Breast epithelium (tissue), 4 donors: Measurements from ENCODE around the gene VSIG10L. TPM values are rescaled to one million over a fixed set of nuclear protein-coding genes. Genes with fewer than 3 reads are reported as not detected.

Experiments used
- DNase-seq, 2 donors: peaks; one replicate each; pipeline ENCODE4 v3.0.0-alpha.2; 2019; ENCODE audit warnings: low spot score in 2 of 2
- H3K27ac ChIP-seq, 2 donors: fragments of 200-600 bp; sonication (generic) in 1 of 2; one replicate each; pipeline ENCODE4 v1.5.1; 2016 to 2019; ENCODE audit warnings: mild to moderate bottlenecking in 1 of 2
- H3K27me3 ChIP-seq, 2 donors: fragments of 200-600 bp; sonication (generic) in 1 of 2; one replicate each; pipeline versions ENCODE4 v1.5.1 to v1.6.0; 2017 to 2019; ENCODE audit warnings: control low read depth in 1 of 2, mild to moderate bottlenecking in 1 of 2
- H3K36me3 ChIP-seq: fragments of 200-600 bp; one replicate; pipeline ENCODE4 v1.5.1; 2019
- H3K4me1 ChIP-seq, 2 donors: fragments of 200-600 bp; sonication (generic); one replicate each; pipeline ENCODE4 v1.5.1; 2016 to 2019; ENCODE audit warnings: control low read depth in 1 of 2
- H3K4me3 ChIP-seq, 3 donors: fragments of 200-600 bp; sonication (generic); 1 replicate in 2 of 3; 2 replicates in 1 of 3; pipeline ENCODE4 v1.5.1; 2016 to 2019; ENCODE audit warnings: mild to moderate bottlenecking in 3 of 3, moderate library complexity in 2 of 3
- H3K9me3 ChIP-seq, 2 donors: fragments of 200-600 bp; sonication (generic) in 1 of 2; one replicate each; pipeline ENCODE4 v1.5.1; 2016 to 2019; ENCODE audit warnings: control low read depth in 1 of 2
- POLR2A ChIP-seq: fragments of 450-650 bp; IDR thresholded peaks from one replicate; pipeline ENCODE4 v1.6.1; 2016; ENCODE audit warnings: antibody characterized with exemption, mild to moderate bottlenecking, moderate library complexity
- POLR2AphosphoS5 ChIP-seq, 3 donors: sonication (generic); formaldehyde crosslinking; IDR thresholded peaks; one replicate each; pipeline ENCODE4 v1.6.1; 2017; ENCODE audit warnings: antibody characterized with exemption in 3 of 3
- intact Hi-C: fragments of 100-400 bp; cut with DNase I; formaldehyde crosslinking; loops from one replicate; pipeline ENCODE4 v1.15.1; 2023; ENCODE audit warnings: low total_unique reads
- total RNA-seq, 3 donors: library from RNA; depleted of rRNA; stranded (reverse); fragments of >200 nt; gene quantifications; one replicate each; pipeline ENCODE4 v1.1.0, GENCODE V29; 2016
- TF ChIP-seq, protein P1 (sequence below), 3 donors: fragments of 450-650 bp; IDR thresholded peaks; one replicate each; pipeline ENCODE4 v1.5.1; 2016 to 2017; ENCODE audit warnings: antibody characterized with exemption in 3 of 3, mild to moderate bottlenecking in 3 of 3, moderate library complexity in 3 of 3

VSIG10L gene
- total RNA-seq, 3 donors from 2014 or later = 1.3 to 1.8 (median 1.8) TPM

DNA sequence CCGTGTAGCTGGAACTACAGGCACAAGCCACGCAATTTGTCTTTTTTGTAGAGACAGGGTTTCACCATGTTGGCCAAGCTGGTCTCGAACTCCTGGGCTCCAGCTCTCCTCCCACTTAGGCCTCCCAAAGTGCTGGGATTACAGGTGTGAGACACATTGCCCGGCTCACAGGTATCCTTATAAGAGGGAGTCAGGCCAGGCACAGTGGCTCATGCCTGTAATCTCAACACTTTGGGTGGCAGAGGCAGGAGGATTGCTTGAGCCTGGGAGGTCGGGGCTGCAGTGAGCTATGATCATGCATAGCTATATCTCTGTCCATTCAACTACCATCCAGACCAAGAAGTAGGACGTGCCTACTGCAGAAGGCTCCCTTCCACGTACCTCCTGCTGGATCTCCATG lies 40.7 kb downstream of the VSIG10L start:
- intact Hi-C loops = no loop called here
- DNase-seq = no peak
- Histone ChIP-seq H3K4me3 (no peak overlapping the region), H3K27ac (no peak overlapping the region), H3K36me3 (no peaks in the 10 kb centered on the region), H3K9me3 (peaks cover 15 to 35% of the 10 kb centered on the region in 2 donors), H3K27me3 (peaks cover 0 to 17% of the 10 kb centered on the region in 2 donors), H3K4me1 (no peaks in the 10 kb centered on the region)
- TF ChIP-seq, protein P1, sequence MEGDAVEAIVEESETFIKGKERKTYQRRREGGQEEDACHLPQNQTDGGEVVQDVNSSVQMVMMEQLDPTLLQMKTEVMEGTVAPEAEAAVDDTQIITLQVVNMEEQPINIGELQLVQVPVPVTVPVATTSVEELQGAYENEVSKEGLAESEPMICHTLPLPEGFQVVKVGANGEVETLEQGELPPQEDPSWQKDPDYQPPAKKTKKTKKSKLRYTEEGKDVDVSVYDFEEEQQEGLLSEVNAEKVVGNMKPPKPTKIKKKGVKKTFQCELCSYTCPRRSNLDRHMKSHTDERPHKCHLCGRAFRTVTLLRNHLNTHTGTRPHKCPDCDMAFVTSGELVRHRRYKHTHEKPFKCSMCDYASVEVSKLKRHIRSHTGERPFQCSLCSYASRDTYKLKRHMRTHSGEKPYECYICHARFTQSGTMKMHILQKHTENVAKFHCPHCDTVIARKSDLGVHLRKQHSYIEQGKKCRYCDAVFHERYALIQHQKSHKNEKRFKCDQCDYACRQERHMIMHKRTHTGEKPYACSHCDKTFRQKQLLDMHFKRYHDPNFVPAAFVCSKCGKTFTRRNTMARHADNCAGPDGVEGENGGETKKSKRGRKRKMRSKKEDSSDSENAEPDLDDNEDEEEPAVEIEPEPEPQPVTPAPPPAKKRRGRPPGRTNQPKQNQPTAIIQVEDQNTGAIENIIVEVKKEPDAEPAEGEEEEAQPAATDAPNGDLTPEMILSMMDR (IDR thresholded peaks at IDR 0.05) = no peak
- TF ChIP-seq POLR2AphosphoS5 (IDR thresholded peaks at IDR 0.05) (no peak), POLR2A (no peak)

DNA sequence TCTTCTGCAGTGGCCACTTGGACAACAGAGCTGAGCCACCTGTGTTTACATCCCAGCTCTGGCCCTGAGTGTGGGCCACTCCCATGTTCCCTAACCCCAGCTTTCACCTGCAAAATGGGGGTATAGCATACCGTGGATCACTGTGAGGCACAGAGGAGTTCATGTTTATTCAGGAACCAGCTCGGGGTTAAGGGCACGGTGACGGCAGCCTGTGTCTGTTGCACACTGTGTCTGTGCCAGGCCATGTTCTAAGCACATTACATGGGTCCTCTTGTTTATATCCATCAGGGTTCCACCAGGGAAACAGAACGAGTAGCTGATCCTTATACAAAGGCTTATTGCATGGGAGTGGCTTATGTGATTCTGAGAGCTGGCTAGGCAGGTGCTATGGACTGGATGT lies 44.5 kb downstream of the VSIG10L start:
- no peak for TF ChIP-seq POLR2A
- no peak for TF ChIP-seq POLR2AphosphoS5 (IDR thresholded peaks at IDR 0.05)
- TF ChIP-seq, protein P1 (IDR thresholded peaks at IDR 0.05) = no peak
- H3K27me3 ChIP-seq = peaks cover 0 to 41% of the 10 kb centered on the region in 2 donors
- no peak overlapping the region for H3K4me3 ChIP-seq
- no peaks in the 10 kb centered on the region for H3K36me3 ChIP-seq
- no peak overlapping the region for H3K27ac ChIP-seq
- intact Hi-C loops = loop anchor here (2.0 kb wide), 1 partner anchor 21 kb away; no protein-coding TSS in a partner anchor
- peaks cover 2% of the 10 kb centered on the region in 2 donors for H3K9me3 ChIP-seq
- no peaks in the 10 kb centered on the region for H3K4me1 ChIP-seq
- DNase-seq = no peak

DNA sequence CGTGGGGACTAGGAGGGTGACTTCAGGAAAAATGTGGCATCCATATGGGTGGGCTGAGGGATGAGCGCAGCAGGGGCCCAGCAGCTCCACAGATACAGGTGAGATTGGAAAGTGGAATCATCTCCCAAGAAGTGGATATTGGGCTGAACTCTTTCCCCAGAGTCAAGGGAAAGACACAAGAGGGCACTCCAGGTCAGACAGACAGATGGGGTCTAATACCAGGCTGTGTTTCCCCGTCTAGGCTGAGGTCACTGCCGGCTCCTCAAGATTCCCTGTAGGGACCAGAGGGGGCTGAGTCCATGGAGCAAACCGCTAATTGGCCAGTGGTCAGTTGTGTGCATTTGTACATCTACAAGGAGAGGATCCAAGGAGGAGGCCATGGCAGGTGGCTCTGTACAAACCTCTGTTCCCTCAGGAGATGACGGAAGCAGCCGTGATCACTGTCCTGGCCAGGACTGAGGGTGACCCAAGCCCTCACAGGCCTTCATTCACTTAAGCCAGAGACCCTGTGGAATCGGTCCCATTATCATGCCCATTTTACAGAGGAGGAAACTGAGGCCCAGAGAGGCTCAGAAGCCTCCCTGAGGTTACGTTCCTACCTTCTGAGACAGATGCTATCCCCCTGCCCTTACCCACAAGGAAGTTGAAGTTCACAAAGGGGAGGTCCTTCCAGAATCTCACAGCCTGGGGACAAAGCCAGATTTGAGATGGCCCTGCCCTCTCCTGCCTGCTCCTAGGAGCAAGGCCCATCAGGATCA lies 45.4 kb downstream of the VSIG10L start:
- Histone ChIP-seq H3K9me3 (no peaks in the 10 kb centered on the region), H3K4me1 (no peaks in the 10 kb centered on the region), H3K4me3 (no peak overlapping the region), H3K27me3 (peaks cover 0 to 41% of the 10 kb centered on the region in 2 donors), H3K36me3 (no peaks in the 10 kb centered on the region), H3K27ac (no peak overlapping the region)
- no peak for DNase-seq
- TF ChIP-seq POLR2AphosphoS5 (IDR thresholded peaks at IDR 0.05) (no peak), POLR2A (no peak)
- TF ChIP-seq, protein P1 (IDR thresholded peaks at IDR 0.05) = no peak
- intact Hi-C loops = loop anchor here (2.0 kb wide), 1 partner anchor 22 kb away; no protein-coding TSS in a partner anchor

DNA sequence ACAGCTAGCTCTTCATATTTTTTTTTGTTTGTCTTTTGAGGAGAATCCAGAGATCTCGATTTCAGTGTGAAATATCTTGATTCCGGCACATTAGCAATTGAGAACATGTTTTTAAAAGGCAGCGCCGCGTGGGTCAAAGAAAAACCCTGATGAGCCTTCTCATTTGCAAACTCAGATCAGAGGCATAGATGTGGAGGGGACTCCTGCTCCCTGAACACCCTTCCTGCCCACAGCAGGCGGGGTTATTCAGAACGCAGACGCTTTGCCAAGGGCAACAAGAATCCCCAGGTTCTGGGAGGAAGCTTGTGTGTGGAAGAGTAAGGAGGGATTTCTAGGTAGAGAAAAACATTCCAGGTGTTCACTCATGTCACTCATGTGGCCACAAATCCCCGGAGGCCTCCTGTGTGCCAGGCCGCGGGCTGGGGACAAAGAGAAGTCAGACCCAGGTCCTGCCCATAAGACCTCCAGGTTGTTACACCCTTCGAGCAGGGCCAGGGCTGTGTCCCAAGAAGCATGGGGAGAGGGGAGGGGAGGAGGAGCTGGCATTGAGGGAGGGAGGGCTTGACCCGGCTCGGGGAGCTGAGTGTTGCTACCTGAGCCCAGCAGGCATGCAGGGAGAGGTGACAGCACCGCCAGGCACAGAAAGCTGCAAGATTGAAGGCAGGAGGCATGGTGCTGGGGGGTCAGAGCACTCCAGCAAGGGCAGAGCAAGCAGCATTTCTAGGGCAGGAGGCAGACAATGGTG lies 46.4 kb downstream of the VSIG10L start:
- Histone ChIP-seq H3K4me3 (no peak overlapping the region), H3K27me3 (peaks cover 0 to 46% of the 10 kb centered on the region in 2 donors), H3K27ac (no peak overlapping the region), H3K36me3 (no peaks in the 10 kb centered on the region), H3K4me1 (no peaks in the 10 kb centered on the region), H3K9me3 (peaks cover 0 to 2% of the 10 kb centered on the region in 2 donors)
- intact Hi-C loops = loop anchor here (2.0 kb wide), 1 partner anchor 23 kb away; no protein-coding TSS in a partner anchor
- TF ChIP-seq POLR2AphosphoS5 (IDR thresholded peaks at IDR 0.05) = no peak
- no peak for TF ChIP-seq POLR2A
- DNase-seq = no peak

DNA sequence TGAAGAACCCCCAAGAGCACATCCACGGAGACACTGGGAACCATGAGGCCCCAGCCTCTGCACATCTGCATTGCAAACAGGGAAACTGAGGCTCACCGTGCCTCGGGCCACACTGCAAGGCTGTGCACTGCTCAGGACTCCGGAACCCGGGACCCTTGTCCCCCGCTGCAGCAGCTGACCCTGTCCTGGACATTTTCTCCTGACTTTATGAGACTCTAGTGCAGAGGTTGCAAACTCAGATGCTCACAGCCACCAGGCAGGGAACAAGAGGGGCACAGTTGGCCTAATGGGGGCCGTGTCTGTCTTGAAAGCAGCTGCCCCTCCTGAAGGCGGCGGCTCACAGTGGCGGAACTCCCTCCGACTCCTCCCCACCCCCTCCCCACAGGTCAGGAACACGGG lies 47.0 kb downstream of the VSIG10L start:
- no peak overlapping the region for H3K4me3 ChIP-seq
- TF ChIP-seq, protein P1 (IDR thresholded peaks at IDR 0.05) = no peak
- TF ChIP-seq POLR2A (no peak), POLR2AphosphoS5 (IDR thresholded peaks at IDR 0.05) (no peak)
- intact Hi-C loops = no loop called here
- no peaks in the 10 kb centered on the region for H3K4me1 ChIP-seq
- no peaks in the 10 kb centered on the region for H3K36me3 ChIP-seq
- H3K9me3 ChIP-seq = peaks cover 0 to 8% of the 10 kb centered on the region in 2 donors
- peaks cover 0 to 49% of the 10 kb centered on the region in 2 donors for H3K27me3 ChIP-seq
- no peak overlapping the region for H3K27ac ChIP-seq
- no peak for DNase-seq
